Stimulated activated CD8-positive, alpha-beta memory T cell treated with anti-CD3 and anti-CD28 coated beads, Interleukin-15, amount 100 ng/mL, for 24 hours (primary cell): ENCODE measurements around the gene PRKAR2A.
"Not testable (repeated sequence)": the region's sequence is repeated elsewhere in the genome, so short reads cannot be mapped to it uniquely, and the experiment has no call there.

Experiments
- DNase-seq: peaks from one replicate; pipeline ENCODE4 v3.0.0-alpha.2; 2020; ENCODE audit warnings: low read depth

Gene PRKAR2A

DNA sequence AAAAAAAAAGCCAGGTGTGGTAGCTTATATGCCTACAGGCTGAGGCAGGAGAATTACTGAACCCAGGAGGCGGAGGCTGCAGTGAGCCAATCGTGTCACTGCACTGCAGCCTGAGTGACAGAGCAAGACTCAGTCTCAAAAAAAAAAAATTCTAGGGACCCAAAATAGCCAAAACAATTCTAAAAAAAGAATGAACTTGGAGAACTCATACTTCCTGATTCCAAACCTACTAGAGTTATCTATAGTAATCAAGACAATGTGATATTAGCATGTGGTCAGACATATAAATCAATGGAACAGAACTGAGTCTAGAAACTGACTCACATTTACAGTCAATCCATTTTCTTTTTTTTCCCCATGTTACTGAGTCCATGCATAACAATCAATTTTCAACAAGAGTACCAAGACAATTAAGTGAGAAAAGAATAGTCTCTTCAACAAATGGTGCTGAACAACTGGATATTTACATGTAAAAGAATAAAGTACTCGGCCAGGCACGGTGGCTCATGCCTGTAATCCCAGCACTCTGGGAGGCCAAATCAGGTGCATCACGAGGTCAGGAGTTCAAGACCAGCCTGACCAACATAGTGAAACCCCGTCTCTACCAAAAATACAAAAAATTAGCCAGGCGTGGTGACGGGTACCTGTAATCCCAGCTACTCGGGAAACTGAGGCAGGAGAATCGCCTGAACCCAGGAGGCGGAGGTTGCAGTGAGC, 11.9 kb downstream of the PRKAR2A start:
- no peak for DNase-seq

DNA sequence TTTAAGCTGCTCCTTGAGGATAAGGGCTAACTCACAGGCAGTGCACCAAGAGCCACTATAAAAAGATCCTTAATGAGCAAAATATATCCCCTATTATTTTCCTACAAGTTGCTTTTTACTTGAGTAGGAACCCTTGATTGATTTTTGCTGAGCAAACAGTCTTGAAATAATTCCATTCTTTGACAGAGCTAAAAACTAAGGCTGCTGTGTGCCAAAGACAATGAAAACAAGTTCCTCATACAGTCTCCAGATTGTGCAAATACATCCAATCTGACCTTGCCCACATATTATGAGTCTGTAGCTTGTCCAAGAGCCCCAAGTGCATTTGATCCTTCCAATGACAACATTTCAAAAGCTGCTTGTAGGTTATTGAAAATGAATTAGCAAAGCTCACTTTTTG, 15.0 kb downstream of the PRKAR2A start:
- DNase-seq = no peak

DNA sequence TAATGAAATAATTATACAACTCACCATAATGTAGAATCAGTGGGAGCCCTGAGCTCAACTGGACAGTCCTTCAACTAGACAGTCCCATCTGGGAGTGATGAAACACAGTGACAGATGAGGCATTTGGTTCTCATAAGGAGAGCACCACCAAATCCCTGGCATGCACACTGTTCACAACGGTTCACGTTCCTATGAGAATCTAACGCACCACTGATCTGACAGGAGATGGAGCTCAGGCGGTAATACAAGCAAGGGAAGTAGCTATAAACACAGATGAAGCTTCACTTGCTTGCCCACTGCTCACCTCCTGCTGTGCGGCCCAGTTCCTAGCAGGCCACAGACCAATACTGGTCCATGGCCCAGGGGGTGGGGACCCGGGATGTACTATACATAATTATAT, 17.0 kb downstream of the PRKAR2A start:
- DNase-seq = no peak

DNA sequence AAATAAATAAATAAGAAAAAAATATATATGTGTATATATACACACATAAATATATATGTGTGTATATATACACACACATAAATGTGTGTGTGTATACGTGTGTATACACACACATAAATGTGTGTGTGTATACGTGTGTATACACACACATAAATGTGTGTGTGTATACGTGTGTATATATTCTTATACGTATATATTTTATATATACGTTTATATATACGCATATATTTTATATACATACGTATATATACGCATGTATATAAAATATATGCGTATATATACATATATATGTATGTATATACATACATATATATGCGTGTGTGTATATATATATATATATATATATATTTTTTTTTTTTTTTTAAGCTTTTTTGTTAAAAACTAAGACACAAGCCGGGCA, 18.1 kb downstream of the PRKAR2A start:
- not testable (repeated sequence) for DNase-seq

DNA sequence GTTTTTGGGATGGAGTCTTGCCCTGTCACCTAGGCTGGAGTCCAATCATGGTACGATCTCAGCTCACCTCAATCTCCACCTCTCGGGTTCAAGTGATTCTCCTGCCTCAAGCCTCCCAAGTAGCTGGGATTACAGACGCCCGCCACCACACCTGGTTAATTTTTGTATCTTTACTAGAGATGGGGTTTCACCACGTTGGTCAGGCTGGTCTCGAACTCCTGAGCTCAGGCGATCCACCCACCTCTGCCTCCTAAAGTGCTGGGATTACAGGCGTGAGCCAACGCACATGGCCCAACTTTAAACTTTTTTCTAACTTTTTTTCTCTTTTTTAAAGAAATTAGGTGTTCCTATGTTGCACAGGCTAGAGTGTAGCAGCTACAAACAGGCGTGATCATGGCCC, 19.8 kb downstream of the PRKAR2A start:
- DNase-seq = not testable (repeated sequence)

DNA sequence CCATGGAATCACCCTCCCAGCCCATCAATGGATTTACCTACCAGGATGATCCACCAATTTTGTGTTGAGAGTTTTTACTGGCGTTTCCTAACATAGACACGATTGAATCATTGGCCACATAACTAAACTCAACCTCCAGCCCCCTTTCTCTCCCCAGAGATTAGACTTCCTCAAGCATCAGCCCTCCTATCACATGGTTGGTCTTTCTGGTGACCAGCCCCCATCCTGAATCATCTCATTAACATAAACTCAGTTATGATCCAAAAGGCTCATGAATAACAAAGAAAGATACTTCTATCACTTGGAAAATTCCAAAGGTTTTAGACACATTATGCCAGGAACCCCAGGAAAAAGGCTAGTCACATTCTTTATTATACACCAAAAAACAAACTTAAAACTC, 21.2 kb downstream of the PRKAR2A start:
- DNase-seq = no peak

DNA sequence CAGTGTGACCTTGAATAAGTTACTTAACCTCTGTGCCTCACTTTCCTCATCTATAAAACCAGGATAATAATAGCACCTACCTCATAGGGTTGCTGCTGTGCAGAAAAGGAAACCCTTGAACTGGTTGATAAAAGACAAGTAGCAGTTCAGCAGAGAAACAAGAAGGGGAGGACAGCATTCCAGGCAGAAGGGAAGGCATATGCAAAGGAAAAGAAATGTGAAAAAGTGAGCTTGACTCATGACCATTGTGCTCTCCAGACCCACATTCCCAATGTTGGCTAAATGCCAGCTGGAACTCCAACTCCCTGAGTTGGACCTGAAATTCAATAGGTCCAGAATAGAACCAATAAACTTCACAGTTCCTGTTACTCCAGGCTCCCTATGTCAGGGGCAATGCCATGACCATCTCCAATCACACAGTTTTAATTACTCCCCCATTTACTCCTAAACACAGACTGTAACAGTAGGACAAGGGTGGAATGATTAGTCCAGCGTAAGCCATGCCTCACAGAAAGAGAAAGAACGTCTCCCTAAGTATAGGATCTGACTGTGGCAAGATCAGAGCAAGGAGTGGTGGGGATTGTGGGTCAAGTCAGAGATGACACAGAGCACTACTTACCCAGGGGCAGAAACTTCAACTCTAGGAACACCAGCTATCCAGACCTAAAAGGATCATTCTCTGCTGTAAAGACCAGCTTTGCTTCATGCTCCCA, 26.9 kb downstream of the PRKAR2A start:
- DNase-seq = no peak

DNA sequence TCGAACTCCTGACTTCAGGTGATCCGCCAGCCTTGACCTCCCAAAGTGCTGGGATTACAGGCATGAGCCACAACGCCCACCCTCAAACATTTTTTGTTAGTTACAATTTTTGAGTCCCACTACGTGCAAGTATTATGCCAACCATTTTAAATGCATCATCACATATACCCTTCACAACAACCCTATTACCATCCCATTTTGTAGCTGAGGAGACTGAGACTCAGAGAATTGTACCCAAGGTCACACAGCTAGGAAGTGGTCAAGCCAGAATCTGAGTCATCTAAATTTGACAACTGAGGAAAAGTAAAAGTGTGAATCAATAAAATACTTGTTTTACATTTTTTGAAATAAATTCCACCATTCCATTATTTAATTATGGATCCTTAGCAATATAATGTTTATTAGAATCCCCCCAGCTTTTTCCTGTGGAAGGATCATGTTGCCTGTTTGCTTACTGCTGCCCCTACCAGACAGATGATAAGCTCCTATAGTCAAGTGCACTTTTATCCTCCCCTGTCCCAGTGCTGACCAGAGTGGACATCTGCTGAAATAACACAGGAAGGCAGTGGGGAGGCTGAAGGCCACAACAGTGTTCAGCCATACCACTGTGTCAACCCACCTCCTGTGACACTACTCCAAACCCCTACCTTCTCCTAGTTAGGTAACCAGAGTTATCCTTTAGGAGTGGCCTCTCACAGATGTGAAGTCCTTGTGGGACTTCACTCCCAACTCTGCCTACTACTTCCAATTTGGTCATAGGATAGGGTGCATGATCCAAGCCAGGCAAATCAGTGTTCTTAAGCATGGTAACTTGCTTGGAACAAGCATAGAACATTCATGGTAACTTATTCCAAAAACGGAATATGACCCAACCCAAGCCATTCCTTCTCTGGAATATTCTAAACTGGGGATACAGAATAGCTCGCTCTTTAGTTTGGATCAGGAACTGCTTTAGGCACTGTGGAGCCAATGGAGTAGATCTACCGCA, 28.1 kb downstream of the PRKAR2A start:
- no peak for DNase-seq

DNA sequence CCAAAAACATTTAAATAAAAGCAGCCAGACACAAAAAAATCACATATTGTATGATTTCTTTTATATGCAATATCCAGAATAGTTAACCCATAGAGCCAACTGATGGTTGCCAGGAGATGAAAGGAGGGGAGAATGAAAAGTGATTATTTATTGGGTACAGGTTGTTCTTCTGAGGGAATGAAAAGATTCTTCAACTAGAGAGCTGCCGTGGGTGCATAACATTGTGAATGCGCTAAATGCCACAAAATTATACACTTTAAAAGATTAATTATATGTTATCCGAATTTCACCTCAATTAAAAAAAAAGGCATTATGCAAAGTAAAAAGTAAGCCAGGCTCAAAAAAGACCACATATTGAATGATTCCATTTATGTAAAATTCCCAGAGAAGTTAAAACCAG, 36.1 kb downstream of the PRKAR2A start:
- no peak for DNase-seq

DNA sequence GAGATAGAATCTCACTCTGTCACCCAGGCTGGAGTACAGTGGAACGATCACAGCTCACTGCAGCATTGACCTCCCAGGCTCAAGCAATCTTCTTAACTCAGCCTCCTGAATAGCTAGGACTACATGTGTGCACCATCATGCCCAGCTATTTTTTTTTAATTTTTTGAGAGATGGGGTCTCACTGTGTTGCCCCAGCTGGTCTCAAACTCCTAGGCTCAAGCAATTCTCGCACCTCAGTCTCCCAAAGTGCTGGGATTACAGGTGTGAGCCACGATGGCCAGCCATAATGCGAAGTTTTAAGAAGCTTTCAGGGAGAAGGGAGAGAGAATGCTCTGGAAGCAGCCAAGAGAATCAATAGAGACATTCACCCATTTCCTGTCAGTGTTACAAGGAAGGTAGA, 42.7 kb downstream of the PRKAR2A start:
- no peak for DNase-seq

DNA sequence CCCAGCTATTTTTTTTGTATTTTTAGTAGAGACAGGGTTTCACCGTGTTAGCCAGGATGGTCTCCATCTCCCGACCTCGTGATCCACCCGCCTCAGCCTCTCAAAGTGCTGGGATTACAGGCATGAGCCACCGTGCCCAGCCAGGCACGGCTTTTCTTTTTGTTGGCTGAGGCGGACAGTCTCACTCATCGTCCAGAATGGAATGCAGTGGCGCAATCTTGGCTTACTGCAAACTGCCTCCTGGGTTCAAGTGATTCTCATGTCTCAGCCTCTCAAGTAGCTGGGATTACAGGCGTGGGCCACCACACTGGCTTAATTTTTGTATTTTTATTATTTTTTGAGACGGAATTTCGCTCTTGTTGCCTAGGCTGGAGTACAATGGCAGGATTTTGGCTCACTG, 46.8 kb downstream of the PRKAR2A start:
- not testable (repeated sequence) for DNase-seq

DNA sequence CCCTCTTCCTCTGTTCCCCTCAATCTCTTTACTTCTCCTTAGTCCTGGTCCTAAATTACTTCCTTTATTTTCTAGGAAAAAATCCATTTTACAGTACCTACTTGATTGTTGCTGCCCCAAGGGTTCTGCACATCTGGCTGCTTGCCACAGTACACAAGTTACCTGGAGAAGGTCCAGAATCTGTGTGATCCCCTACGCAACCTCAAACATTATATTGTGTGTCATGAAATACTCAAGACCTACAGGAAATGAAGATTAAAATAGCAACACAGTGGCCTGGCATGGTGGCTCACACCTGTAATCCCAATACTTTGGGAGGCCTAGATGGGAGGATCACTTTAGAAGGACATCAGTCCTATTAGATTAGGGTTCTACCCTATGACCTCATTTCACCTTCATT, 48.7 kb downstream of the PRKAR2A start:
- no peak for DNase-seq

DNA sequence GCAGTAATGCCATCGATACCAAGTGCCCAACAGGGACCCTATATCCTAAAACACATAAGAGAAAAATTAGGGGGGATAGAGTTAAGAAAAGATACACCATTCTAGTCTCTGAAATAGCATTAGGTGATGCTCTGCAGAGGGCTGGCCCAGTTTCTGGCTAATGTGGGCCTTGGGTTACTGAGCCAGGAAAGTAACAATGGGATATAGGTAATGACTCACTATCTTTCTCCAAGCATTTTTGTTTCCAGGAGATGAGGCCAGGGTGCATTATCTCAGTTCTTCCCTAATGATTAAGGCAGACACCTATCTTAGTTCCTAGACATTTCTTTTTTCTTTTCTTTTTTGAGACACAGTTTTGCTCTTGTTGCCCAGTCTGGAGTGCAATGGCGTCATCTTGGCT, 50.0 kb downstream of the PRKAR2A start:
- DNase-seq = no peak

DNA sequence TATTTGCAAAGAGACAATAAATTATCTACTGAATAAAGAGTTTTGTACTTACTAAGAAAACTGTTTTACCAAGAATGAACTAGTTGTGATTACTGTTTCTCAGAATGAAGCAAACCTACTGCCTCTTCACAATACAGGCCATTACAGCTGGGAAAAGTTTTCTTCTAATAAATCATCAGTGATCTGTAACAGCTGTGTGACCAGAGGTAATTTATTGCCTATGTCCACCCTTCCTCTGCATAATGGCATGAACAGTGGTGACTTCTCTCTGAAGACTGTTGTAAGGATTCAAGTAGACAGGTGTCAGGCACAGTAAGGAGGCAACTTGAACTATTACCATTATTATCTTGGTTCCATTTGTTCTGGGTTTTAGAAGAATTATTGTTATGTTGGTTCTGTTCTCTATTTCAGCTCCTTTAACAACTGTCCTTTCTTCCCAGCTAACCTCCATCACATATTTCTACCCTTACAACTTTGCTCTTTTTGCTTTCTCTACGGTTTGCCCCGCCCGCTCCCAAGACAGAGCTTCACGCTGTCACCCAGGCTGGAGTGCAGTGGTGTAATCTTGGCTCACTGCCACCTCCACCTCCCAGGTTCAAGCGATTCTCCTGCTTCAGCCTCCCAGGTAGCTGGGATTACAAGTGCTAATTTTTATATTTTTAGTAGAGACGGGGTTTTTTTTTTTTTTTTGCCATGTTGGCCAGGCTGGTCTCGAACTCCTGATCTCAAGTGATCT, 51.5 kb downstream of the PRKAR2A start:
- no peak for DNase-seq

DNA sequence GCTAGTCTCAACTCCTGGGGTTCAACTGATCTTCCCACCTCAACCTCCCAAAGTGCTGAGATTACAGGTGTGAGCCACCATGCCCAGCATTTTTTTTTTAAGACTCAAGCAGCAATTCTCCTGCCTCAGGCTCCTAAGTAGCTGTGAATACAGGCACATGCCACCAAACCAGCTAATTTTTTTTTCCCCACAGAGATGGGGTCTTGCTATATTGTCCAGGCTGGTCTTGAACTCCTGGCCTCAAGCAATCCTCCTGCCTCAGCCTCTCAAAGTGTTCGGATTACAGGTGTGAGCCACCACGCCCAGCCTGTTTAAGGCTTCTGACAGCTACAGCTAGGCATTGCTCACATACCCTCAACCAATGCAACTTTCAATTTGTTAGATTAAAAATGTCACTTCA, 54.2 kb downstream of the PRKAR2A start:
- DNase-seq = not testable (repeated sequence)

DNA sequence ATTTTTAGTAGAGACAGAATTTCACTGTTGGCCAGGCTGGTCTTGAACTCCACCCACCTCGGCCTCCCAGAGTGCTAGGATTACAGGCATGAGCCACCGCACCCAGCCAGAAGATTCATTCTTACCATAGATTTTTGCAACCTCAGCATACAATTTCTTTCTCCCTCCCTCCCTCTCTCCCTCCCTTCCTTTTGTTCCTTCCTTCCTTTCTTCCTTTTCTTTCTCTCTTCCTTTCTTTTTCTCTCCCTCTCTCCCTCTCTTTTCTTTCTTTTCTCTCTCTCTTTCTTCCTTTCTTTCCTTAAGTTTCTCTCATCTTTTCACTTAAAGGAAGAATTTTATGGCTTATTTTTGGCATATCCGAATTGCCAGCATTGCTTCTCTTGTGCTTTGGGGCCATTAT, 58.0 kb downstream of the PRKAR2A start:
- DNase-seq = no peak

DNA sequence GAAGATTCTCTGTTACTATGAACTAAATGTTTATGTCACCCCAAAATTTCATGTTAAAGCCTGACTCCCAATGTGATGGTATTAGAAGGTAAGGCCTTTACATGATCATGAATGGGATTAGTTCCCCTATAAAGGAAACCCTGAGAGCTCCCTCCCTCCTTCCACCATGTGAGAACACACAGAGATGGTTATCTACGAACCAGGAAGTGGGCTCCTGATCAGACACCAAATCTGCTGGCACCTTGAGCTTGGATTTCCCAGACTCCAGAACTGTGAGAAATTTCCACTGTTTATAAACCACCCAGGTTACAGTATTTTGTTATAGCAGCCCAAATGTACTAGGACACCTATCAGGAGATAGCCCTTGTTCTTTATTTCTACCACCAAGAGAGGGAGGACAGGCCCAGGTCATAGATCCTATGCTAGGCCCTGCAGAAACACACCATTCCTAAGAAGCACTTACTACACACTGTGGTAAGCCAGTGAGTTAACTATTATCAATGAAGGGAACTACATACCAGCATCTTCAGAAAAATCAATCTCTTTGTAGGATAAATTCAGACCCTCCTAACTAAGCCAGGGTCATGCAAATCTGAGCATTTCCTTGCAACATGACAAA, 59.0 kb downstream of the PRKAR2A start:
- DNase-seq = no peak

DNA sequence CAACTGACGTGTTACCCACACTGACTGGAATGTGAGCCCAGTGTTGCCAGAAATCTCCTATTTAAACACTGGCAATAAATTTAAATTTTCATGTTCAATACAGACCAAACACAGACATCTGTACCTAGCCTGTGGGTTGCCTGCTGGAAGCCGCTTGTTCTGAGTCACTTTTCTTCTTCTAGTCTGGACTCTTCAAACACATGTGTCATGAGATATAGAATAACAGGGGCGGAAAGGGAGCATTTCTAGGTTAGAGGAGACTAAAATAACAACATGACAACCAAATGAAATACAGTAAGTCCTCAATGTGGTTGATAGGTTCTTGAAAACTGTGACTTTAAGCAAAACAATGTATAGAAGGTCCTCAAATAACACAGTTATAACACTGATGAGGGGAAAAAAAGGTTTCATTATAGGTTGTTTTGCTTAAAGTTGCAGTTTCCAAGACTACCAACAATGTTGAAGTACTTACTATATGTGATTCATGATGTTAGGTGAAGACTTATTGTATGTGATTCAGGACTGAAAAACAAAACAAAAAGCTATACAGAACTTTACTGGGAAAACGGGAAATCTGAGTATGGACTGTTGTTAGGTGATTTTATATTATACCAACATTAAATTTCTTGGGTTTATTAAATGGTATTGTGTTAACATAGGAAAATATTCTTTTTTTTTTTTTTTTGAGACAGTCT, 63.1 kb downstream of the PRKAR2A start:
- DNase-seq = no peak

DNA sequence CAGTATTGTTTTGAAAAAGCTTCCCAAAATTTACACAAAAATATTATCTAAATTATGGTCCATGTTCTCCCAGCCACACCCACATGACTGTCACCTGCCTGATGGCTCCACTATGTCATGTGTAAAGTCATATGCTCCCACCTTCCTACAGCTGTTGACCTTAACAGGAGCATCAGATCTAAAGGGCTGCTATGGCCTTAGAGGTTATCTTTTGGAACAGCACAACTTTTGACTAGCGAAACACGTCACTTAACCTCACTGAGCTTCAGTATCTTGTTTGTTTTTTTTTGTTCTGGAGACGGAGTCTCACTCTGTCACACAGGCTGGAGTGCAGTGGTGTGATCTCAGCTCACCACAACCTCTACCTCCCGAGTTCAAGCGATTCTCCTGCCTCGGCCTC, 64.4 kb downstream of the PRKAR2A start:
- DNase-seq = no peak

DNA sequence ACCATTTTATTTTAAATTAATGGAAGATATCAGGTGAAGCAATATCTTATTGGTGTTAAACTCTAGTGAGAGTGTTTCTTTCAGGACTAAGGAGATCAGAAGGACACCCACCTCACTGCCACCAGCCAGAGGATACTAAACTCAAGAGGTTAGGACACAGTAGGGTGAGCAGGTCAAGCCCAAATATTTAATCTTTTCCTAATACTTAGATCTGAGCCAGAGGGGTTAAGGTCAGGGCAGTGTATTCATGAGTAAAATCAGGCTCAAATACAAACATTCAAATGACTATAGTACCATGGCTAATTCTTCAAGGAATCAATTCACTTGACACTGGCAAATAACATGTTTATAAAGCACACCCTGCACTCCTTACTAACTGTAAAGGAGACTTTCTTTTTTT, 65.6 kb downstream of the PRKAR2A start:
- no peak for DNase-seq

DNA sequence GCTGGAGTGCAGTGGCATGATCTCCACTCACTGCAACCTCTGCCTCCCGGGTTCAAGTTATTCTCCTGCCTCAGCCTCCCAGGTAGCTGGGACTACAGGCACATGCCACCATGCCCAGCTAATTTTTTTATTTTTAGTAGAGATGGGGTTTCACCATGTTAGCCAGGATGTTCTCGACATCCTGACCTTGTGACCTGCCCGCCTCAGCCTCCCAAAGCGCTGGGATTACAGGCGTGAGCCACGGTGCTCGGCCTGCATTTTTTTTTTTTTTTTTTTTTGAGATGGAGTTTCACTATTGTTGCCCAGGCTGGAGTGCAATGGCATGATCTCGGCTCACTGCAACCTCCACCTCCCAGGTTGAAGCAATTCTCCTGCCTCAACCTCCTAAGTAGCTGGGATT, 69.1 kb downstream of the PRKAR2A start:
- DNase-seq = not testable (repeated sequence)
